Spleen (tissue), 11 donors: ENCODE results near the gene IL17RD. TPM values are rescaled to one million over a fixed set of nuclear protein-coding genes. Genes with fewer than 3 reads are reported as not detected.

ENCODE experiments used
- DNase-seq: peaks from one replicate; pipeline ENCODE4 v3.0.0-alpha.2; 2020
- H3K27ac ChIP-seq, 8 donors: fragments of 200-600 bp; sonication (generic) in 7 of 8; 1 replicate in 4 of 8; 2 replicates in 4 of 8; pipeline versions ENCODE4 v1.5.0 to v1.8.0; 2016 to 2021; ENCODE audit warnings: inconsistent platforms in 4 of 8, mild to moderate bottlenecking in 4 of 8, moderate library complexity in 1 of 8
- H3K27me3 ChIP-seq, 7 donors: fragments of 200-600 bp; sonication (generic) in 6 of 7; replicated peaks in 1 of 7; 1 replicate in 4 of 7; 2 replicates in 3 of 7; pipeline versions ENCODE4 v1.5.0 to v1.8.0; 2016 to 2021; ENCODE audit warnings: inconsistent platforms in 3 of 7, mild to moderate bottlenecking in 1 of 7
- H3K36me3 ChIP-seq, 6 donors: fragments of 200-600 bp; sonication (generic) in 5 of 6; 1 replicate in 4 of 6; 2 replicates in 2 of 6; pipeline versions ENCODE4 v1.5.0 to v1.8.0; 2016 to 2021; ENCODE audit warnings: inconsistent platforms in 2 of 6
- H3K4me1 ChIP-seq, 6 donors: fragments of 200-600 bp; sonication (generic) in 5 of 6; 1 replicate in 3 of 6; 2 replicates in 3 of 6; pipeline versions ENCODE4 v1.5.0 to v1.8.0; 2016 to 2021; ENCODE audit warnings: inconsistent platforms in 3 of 6
- H3K4me3 ChIP-seq, 8 donors: fragments of 200-600 bp; sonication (generic) in 7 of 8; 1 replicate in 4 of 8; 2 replicates in 4 of 8; pipeline versions ENCODE4 v1.5.0 to v1.8.0; 2016 to 2021; ENCODE audit warnings: inconsistent platforms in 4 of 8, mild to moderate bottlenecking in 4 of 8, moderate library complexity in 2 of 8
- H3K9me3 ChIP-seq, 8 donors: fragments of 200-600 bp; sonication (generic) in 7 of 8; 1 replicate in 4 of 8; 2 replicates in 4 of 8; pipeline versions ENCODE4 v1.5.0 to v1.8.0; 2016 to 2021; ENCODE audit warnings: inconsistent platforms in 4 of 8
- POLR2A ChIP-seq, 3 donors: fragments of 450-650 bp; IDR thresholded peaks; one replicate each; pipeline ENCODE4 v1.5.1; 2017; ENCODE audit warnings: antibody characterized with exemption in 3 of 3, mild to moderate bottlenecking in 1 of 3
- POLR2AphosphoS5 ChIP-seq, 3 donors: sonication (generic); formaldehyde crosslinking; IDR thresholded peaks; one replicate each; pipeline ENCODE4 v1.5.1; 2017; ENCODE audit warnings: antibody characterized with exemption in 3 of 3
- WGBS, 5 donors: extraction: QIAGEN DNeasy Blood & Tissue Kit in 3 of 5; methylation state at CpG; one replicate each; pipeline versions ENCODE4 v1.1.5 to v1.1.7; 2013 to 2018; 5-methylcytosine and 5-hydroxymethylcytosine counted together
- intact Hi-C: fragments of 100-400 bp; cut with DNase I; formaldehyde crosslinking; loops from one replicate; pipeline ENCODE4 v1.15.0; 2023; ENCODE audit warnings: low total_unique reads
- polyA plus RNA-seq, 3 donors: library from polyadenylated mRNA; stranded (reverse); fragments of 200-250 nt; gene quantifications; one replicate each; pipeline ENCODE4 v1.2.1, GENCODE V29; 2013
- total RNA-seq, 7 donors: library from RNA; depleted of rRNA in 3 of 7; stranded (reverse); fragments of >200 nt in 3 of 7; fragmentation: NEBNext Ultra II Directional in 4 of 7; extraction: Animal tissue kit (Norgen Biotek cat#: 25700) in 4 of 7; gene quantifications; one replicate each; pipeline versions ENCODE4 v1.1.0 to v1.2.1, GENCODE V29; 2016 to 2021
- TF ChIP-seq, protein P1 (sequence below), 11 experiments: fragments of 200-600 bp in 7 of 11; fragments of 450-650 bp in 4 of 11; sonication (generic) in 4 of 11; IDR thresholded peaks in 8 of 11; conservative IDR thresholded peaks in 3 of 11; 1 replicate in 7 of 11; 2 replicates in 4 of 11; pipeline versions ENCODE4 v1.4.0 to v1.8.0; 2016 to 2021; ENCODE audit warnings: antibody characterized with exemption in 11 of 11, inconsistent platforms in 4 of 11, mild to moderate bottlenecking in 1 of 11
- donor health status: healthy with polysubstance abuse.
- donor health status: DM: no; HTN: no; CAD: no; lungs with moderate emphysema.
- donor health status: DM: no; HTN: no; CAD: no.
- donor health status: Bipolar disorder and iron deficiency.
- donor health status: healthy.
- donor health status: DM: no; HTN: no; CAD: no.
- donor health status: DM: yes; HTN: yes; CAD: no.

IL17RD gene
- total and polyA plus RNA-seq, 10 donors: 0.20 to 15.9 (median 2.8) TPM

DNA sequence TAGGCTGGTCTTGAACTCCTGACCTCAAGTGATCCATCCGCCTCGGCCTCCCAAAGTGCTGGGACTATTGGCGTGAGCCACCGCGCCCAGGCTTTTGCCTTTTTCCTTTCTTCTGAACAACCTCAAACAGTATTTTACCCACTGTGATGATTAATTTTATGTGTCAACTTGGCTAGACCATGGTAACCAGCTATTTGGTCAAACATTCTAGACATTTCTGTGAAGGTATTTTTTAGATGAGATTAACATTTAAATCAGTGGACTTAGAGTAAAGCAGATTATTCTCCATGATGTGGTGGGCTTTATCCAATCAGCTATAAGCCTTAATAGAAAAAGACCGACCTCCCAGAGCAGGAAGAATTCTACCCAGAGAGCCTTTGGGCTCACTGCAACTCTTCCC is 98.7 kb downstream of the IL17RD start:
- no peak for TF ChIP-seq POLR2AphosphoS5 (IDR thresholded peaks at IDR 0.05)
- no peak for TF ChIP-seq POLR2A (IDR thresholded peaks at IDR 0.05)
- TF ChIP-seq, protein P1, sequence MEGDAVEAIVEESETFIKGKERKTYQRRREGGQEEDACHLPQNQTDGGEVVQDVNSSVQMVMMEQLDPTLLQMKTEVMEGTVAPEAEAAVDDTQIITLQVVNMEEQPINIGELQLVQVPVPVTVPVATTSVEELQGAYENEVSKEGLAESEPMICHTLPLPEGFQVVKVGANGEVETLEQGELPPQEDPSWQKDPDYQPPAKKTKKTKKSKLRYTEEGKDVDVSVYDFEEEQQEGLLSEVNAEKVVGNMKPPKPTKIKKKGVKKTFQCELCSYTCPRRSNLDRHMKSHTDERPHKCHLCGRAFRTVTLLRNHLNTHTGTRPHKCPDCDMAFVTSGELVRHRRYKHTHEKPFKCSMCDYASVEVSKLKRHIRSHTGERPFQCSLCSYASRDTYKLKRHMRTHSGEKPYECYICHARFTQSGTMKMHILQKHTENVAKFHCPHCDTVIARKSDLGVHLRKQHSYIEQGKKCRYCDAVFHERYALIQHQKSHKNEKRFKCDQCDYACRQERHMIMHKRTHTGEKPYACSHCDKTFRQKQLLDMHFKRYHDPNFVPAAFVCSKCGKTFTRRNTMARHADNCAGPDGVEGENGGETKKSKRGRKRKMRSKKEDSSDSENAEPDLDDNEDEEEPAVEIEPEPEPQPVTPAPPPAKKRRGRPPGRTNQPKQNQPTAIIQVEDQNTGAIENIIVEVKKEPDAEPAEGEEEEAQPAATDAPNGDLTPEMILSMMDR (IDR thresholded peaks at IDR 0.05 in 8 of 11, conservative IDR thresholded peaks at IDR 0.05 in 3 of 11): no peak
- no peak overlapping the region for H3K4me3 ChIP-seq
- 90 to 98% (median 96%) methylated on average over 6 of the region's 6 CpGs for WGBS, 5 donors
- H3K36me3 ChIP-seq: no peaks in the 10 kb centered on the region
- peaks cover 0 to 42% (median 16%) of the 10 kb centered on the region in 6 donors for H3K4me1 ChIP-seq
- intact Hi-C loops: no loop called here
- peaks cover 0 to 46% (median 0%) of the 10 kb centered on the region in 7 donors for H3K27me3 ChIP-seq
- DNase-seq: peak; percentile 27
- H3K9me3 ChIP-seq: peaks cover 0 to 12% (median 0%) of the 10 kb centered on the region in 8 donors
- no peak overlapping the region for H3K27ac ChIP-seq

DNA sequence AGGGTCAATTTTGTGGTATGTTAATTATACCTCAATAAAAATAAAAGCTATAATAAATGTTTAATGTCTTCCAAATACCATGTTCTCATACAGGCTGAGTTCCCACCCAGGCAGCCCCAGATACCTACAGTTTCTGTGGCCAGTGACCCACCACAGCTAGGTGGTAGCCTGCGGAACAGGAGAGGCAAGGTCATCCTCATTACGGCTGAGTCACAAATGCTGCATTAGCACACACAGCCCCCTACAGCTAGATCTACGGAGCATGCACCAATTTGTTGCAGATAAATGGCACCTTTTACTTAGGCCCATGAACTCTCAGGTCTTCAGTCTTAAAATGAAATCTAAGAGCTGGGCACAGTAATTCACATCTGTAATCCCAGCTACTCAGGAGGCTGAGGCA is 99.6 kb downstream of the IL17RD start:
- no peak for TF ChIP-seq POLR2A (IDR thresholded peaks at IDR 0.05)
- TF ChIP-seq POLR2AphosphoS5 (IDR thresholded peaks at IDR 0.05): no peak
- TF ChIP-seq, protein P1 (IDR thresholded peaks at IDR 0.05 in 8 of 11, conservative IDR thresholded peaks at IDR 0.05 in 3 of 11): no peak
- H3K4me1 ChIP-seq: peaks cover 0 to 48% (median 16%) of the 10 kb centered on the region in 6 donors
- no peaks in the 10 kb centered on the region for H3K36me3 ChIP-seq
- 88 to 99% (median 94%) methylated on average over 3 of the region's 3 CpGs for WGBS, 5 donors
- peaks cover 0 to 38% (median 0%) of the 10 kb centered on the region in 7 donors for H3K27me3 ChIP-seq
- no peak overlapping the region for H3K27ac ChIP-seq
- H3K9me3 ChIP-seq: peaks cover 0 to 4% (median 0%) of the 10 kb centered on the region in 8 donors
- no peak for DNase-seq
- no peak overlapping the region for H3K4me3 ChIP-seq
- intact Hi-C loops: no loop called here

DNA sequence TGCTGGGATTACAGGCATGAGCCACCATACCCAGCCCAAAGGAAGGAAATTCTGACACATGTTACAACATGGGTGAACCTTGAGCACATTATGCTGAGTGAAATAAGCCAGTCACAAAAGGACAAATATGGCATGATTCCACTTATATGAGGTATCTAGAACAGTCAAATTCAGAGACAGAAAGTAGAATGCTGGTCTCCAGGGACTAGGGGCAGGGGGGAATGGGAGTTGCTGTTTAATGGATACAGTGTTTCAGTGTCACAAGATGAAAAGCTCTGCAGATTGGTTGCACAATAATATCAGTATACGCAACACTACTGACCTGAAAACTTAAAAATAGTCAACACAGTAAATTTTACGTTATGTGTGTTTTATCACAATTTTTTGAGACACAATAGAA is 100.6 kb downstream of the IL17RD start:
- Histone ChIP-seq H3K9me3 (no peaks in the 10 kb centered on the region), H3K4me3 (no peak overlapping the region), H3K27me3 (peaks cover 0 to 33% (median 0%) of the 10 kb centered on the region in 7 donors), H3K27ac (peak overlapping the region in 3 of 8 donors; percentile 17 to 42 (median 27)), H3K4me1 (peaks cover 0 to 56% (median 19%) of the 10 kb centered on the region in 6 donors), H3K36me3 (no peaks in the 10 kb centered on the region)
- no peak for DNase-seq
- intact Hi-C loops: no loop called here
- TF ChIP-seq, protein P1 (IDR thresholded peaks at IDR 0.05 in 8 of 11, conservative IDR thresholded peaks at IDR 0.05 in 3 of 11): no peak
- TF ChIP-seq POLR2AphosphoS5 (IDR thresholded peaks at IDR 0.05) (no peak), POLR2A (IDR thresholded peaks at IDR 0.05) (no peak)
- 56 to 91% (median 75%) methylated on average over 2 of the region's 2 CpGs for WGBS, 5 donors

DNA sequence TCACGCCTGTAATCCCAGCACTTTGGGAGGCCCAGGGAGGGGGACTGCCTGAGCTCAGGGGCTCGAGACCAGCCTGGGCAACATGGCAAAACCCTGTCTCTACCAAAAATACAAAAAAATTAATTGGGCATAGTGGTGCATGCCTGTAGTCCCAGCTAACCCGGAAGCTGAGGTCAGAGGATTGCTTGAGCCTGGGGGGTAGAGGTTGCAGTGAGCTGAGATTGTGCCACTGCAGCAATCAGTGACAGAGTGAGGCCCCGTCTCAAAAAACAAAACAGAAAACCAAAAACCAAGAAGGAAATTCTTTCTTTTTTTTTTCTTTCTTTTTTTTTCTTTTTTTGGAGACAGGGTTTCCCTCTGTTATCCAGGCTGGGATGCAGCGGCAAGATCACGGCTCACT is 101.2 kb downstream of the IL17RD start:
- TF ChIP-seq, protein P1 (IDR thresholded peaks at IDR 0.05 in 8 of 11, conservative IDR thresholded peaks at IDR 0.05 in 3 of 11): no peak
- no peak for TF ChIP-seq POLR2AphosphoS5 (IDR thresholded peaks at IDR 0.05)
- TF ChIP-seq POLR2A (IDR thresholded peaks at IDR 0.05): no peak
- Histone ChIP-seq H3K27ac (peak overlapping the region in 3 of 8 donors; percentile 17 to 42 (median 27)), H3K4me1 (peaks cover 0 to 56% (median 19%) of the 10 kb centered on the region in 6 donors), H3K27me3 (peaks cover 0 to 31% (median 0%) of the 10 kb centered on the region in 7 donors), H3K36me3 (no peaks in the 10 kb centered on the region), H3K4me3 (no peak overlapping the region), H3K9me3 (no peaks in the 10 kb centered on the region)
- 70 to 82% (median 73%) methylated on average over 6 of the region's 6 CpGs for WGBS, 5 donors
- DNase-seq: no peak
- intact Hi-C loops: no loop called here
